Trophoblast cell (in vitro differentiated cells and primary cell): Measurements from ENCODE around the gene PRR22.

Experiments used
- DNase-seq, 2 donors: peaks; one replicate each; pipeline ENCODE4 v3.0.0-alpha.2; 2016
- H2AFZ ChIP-seq: 2 replicates; pipeline ENCODE4 v1.6.1; 2013; ENCODE audit warnings: low read length, moderate library complexity, mild to moderate bottlenecking; ENCODE audit not compliant: insufficient read depth, poor library complexity
- H2AK5ac ChIP-seq: 2 replicates; pipeline ENCODE4 v1.6.1; 2013; ENCODE audit warnings: mild to moderate bottlenecking, low read length
- H2BK120ac ChIP-seq: 2 replicates; pipeline ENCODE4 v1.6.1; 2013; ENCODE audit warnings: low read length, mild to moderate bottlenecking, moderate library complexity; ENCODE audit not compliant: insufficient read depth, poor library complexity
- H2BK12ac ChIP-seq: 2 replicates; pipeline ENCODE4 v1.6.1; 2013; ENCODE audit warnings: mild to moderate bottlenecking, low read length, moderate library complexity
- H2BK5ac ChIP-seq: 2 replicates; pipeline ENCODE4 v1.6.1; 2013; ENCODE audit warnings: low read length, low read depth, moderate library complexity, mild to moderate bottlenecking; ENCODE audit not compliant: poor library complexity
- H3K14ac ChIP-seq: 2 replicates; pipeline ENCODE4 v1.6.1; 2013; ENCODE audit warnings: mild to moderate bottlenecking, low read length
- H3K18ac ChIP-seq: 2 replicates; pipeline ENCODE4 v1.6.1; 2013; ENCODE audit warnings: mild to moderate bottlenecking, low read length
- H3K23ac ChIP-seq: 2 replicates; pipeline ENCODE4 v1.6.1; 2013; ENCODE audit warnings: low read length
- H3K27ac ChIP-seq: 2 replicates; pipeline ENCODE4 v1.5.1; 2013; ENCODE audit warnings: low read depth, mild to moderate bottlenecking, inconsistent platforms, low read length, moderate library complexity
- H3K27me3 ChIP-seq: 2 replicates; pipeline ENCODE4 v1.6.1; 2013; ENCODE audit warnings: inconsistent platforms, mild to moderate bottlenecking, low read length, moderate library complexity; ENCODE audit not compliant: insufficient read depth
- H3K36me3 ChIP-seq, 2 experiments: 1 replicate in 1 of 2; 2 replicates in 1 of 2; pipeline ENCODE4 v1.6.1; 2013; ENCODE audit warnings: low read length in 2 of 2, mild to moderate bottlenecking in 2 of 2, moderate library complexity in 1 of 2; ENCODE audit not compliant: insufficient read depth in 2 of 2, control insufficient read depth in 1 of 2
- H3K4ac ChIP-seq: 2 replicates; pipeline ENCODE4 v1.6.1; 2013; ENCODE audit warnings: low read depth, mild to moderate bottlenecking, low read length, moderate library complexity
- H3K4me1 ChIP-seq, 2 experiments: 1 replicate in 1 of 2; 2 replicates in 1 of 2; pipeline ENCODE4 v1.6.1; 2013; ENCODE audit warnings: low read length in 2 of 2, mild to moderate bottlenecking in 2 of 2, moderate library complexity in 1 of 2; ENCODE audit not compliant: insufficient read depth in 2 of 2, control insufficient read depth in 1 of 2
- H3K4me2 ChIP-seq: 2 replicates; pipeline ENCODE4 v1.6.1; 2013; ENCODE audit warnings: inconsistent platforms, mild to moderate bottlenecking, low read length, moderate library complexity
- H3K4me3 ChIP-seq: 2 replicates; pipeline ENCODE4 v1.5.1; 2013; ENCODE audit warnings: mild to moderate bottlenecking, low read depth, low read length, inconsistent platforms
- H3K79me1 ChIP-seq: one replicate; pipeline ENCODE4 v1.6.1; 2013; ENCODE audit warnings: low read length
- H3K79me2 ChIP-seq: 2 replicates; pipeline ENCODE4 v1.6.1; 2013; ENCODE audit warnings: low read length, mild to moderate bottlenecking; ENCODE audit not compliant: control insufficient read depth, insufficient read depth, poor library complexity
- H3K9ac ChIP-seq: 2 replicates; pipeline ENCODE4 v1.6.1; 2013; ENCODE audit warnings: mild to moderate bottlenecking, low read length
- H3K9me3 ChIP-seq: 2 replicates; pipeline ENCODE4 v1.6.1; 2013; ENCODE audit warnings: low read depth, mild to moderate bottlenecking, control low read depth, inconsistent platforms, low read length; ENCODE audit not compliant: insufficient read depth
- H4K12ac ChIP-seq: 2 replicates; pipeline ENCODE4 v1.6.1; 2013; ENCODE audit warnings: low read depth, mild to moderate bottlenecking, low read length, moderate library complexity
- H4K8ac ChIP-seq: 2 replicates; pipeline ENCODE4 v1.6.1; 2013; ENCODE audit warnings: low read depth, mild to moderate bottlenecking, low read length, moderate library complexity
- H4K91ac ChIP-seq: one replicate; pipeline ENCODE4 v1.6.1; 2013; ENCODE audit warnings: low read depth, mild to moderate bottlenecking, low read length, moderate library complexity
- WGBS: extraction: QIAGEN DNeasy Blood & Tissue Kit; methylation state at CpG from one replicate; pipeline ENCODE4 v1.1.7; 2013; ENCODE audit warnings: missing lambda C conversion rate; ENCODE audit not compliant: insufficient read length, insufficient coverage; ENCODE audit errors: extremely low coverage; 5-methylcytosine and 5-hydroxymethylcytosine counted together

Gene PRR22

DNA sequence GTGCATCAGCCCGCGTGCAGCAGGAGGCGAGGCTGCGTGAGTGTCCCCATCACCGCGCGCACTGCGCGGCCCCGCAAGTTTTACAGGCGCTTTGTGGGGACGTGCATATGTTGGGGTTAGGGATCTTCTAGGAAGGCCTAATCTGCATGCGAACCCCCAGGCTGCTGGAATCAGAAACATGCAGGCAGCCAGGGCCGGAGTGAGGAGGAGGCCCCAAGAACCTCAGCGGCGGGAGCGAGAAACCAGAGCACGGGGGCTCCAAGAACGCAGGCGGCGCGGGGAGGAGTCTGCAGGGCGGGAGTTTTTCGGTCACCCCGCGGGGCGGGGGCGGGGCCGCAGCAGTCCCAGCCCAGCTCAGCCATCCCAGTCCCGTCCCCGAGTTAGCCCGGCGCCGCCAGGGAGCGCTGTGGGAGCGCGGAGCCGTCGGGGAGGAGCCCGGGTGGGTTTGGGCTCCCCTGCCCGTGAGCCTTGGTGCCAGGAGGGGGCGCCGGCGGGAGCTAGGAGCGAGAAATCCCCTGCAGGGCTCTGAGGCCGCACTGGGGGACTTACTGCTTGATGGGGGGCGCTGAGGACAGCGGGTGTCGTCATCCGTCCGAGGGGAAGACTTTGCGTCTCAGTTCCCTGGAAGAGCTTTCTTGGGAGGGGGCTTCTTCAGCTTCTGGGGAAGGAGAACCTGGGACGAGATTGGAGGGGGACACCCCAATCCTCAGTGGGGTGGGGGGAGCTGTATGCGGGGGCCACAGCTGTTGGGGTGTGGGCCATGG is 19.4 kb upstream of the PRR22 start:
- Histone ChIP-seq H2BK120ac (no peak overlapping the region), H2AK5ac (no peak overlapping the region), H3K4me2 (peak overlapping the region; percentile 69), H3K9me3 (peaks cover 3% of the 10 kb centered on the region), H3K36me3 (no peaks in the 10 kb centered on the region), H3K4me1 (peaks cover 5 to 7% of the 10 kb centered on the region in 2 experiments), H3K27ac (no peak overlapping the region), H4K91ac (no peak overlapping the region), H3K79me1 (no peaks in the 10 kb centered on the region), H3K14ac (no peak overlapping the region), H4K8ac (peak overlapping the region; percentile 15), H3K4me3 (no peak overlapping the region), H2BK5ac (no peak overlapping the region), H3K9ac (peak overlapping the region; percentile 15), H3K18ac (no peak overlapping the region), H3K4ac (no peak overlapping the region), H2AFZ (peak overlapping the region; percentile 7), H3K23ac (no peak overlapping the region), H2BK12ac (no peak overlapping the region), H3K79me2 (no peaks in the 10 kb centered on the region), H4K12ac (no peak overlapping the region), H3K27me3 (peaks cover 5% of the 10 kb centered on the region)
- DNase-seq: peak; percentile 79 to 92
- WGBS: no CpG with 5 or more reads among the region's 54 CpGs

DNA sequence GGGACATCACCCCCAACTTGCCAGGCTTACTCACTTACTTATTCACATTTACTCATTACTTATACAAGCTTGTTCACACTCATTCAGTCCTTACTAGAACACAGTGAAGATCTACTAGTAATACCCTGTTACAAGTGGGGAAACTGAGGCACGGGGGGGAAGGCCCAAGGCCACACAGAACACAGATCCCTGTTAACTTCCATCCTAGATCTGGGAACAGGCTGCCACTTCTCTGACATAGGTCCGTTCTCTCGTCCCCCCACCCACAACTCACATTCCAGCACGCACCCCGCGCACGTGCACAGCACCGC is 18.9 kb upstream of the PRR22 start:
- Histone ChIP-seq H4K8ac (peak overlapping the region; percentile 15), H2AFZ (peak overlapping the region; percentile 7)

DNA sequence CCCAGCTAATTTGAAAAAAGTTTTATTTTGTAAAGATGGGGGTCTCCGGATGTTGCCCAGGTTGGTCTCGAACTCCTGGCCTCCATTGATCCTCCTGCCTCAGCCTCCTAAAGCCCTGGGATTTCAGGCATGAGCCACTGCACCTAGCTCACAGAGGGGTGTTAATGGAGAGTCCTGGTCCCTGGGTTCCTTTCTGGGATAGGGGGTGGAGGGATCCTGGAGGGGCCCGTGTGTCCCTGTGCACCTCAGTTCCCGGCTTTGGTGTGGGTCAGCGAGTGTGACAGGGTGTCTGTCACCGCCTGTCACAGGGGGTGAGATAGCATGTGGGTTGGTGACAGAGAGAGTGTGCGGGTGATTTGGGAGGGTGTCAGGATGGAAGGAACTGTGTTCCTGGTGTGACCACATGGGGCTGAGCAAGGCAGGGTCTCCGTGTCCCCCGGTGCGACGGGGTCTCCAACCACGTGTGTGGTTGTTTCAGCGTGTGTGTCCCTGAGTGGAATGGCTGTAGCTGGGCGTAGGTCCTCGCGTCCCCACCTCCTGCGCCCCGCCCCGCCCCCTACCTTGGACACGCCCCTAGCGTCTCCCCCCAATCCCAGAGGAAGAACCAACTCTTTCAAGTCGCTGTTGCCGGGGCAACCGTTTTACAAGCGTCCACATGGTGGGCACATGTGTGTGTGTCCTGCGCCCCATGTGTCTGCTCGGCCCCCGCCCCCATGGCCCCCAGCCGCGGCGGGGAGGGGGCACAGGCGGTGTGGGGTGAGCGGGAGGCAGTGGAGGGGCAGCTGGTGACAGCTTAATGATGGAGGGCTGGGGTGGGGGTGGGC is 17.5 kb upstream of the PRR22 start:
- H2BK12ac ChIP-seq: no peak overlapping the region
- H3K9ac ChIP-seq: no peak overlapping the region
- H4K91ac ChIP-seq: no peak overlapping the region
- peaks cover 5 to 7% of the 10 kb centered on the region in 2 experiments for H3K4me1 ChIP-seq
- H2BK120ac ChIP-seq: no peak overlapping the region
- peaks cover 5% of the 10 kb centered on the region for H3K27me3 ChIP-seq
- H3K36me3 ChIP-seq: no peaks in the 10 kb centered on the region
- no peak overlapping the region for H3K4ac ChIP-seq
- no peak overlapping the region for H3K4me2 ChIP-seq
- no peaks in the 10 kb centered on the region for H3K79me2 ChIP-seq
- H3K18ac ChIP-seq: no peak overlapping the region
- H3K4me3 ChIP-seq: no peak overlapping the region
- H3K79me1 ChIP-seq: no peaks in the 10 kb centered on the region
- no peak overlapping the region for H2AFZ ChIP-seq
- H2BK5ac ChIP-seq: no peak overlapping the region
- H2AK5ac ChIP-seq: no peak overlapping the region
- no peak overlapping the region for H3K14ac ChIP-seq
- H3K27ac ChIP-seq: no peak overlapping the region
- no peak for DNase-seq
- no peak overlapping the region for H4K8ac ChIP-seq
- WGBS: no CpG with 5 or more reads among the region's 33 CpGs
- no peak overlapping the region for H4K12ac ChIP-seq
- peaks cover 3% of the 10 kb centered on the region for H3K9me3 ChIP-seq
- H3K23ac ChIP-seq: no peak overlapping the region

More for the DNA sequence above, 18.9 kb upstream of the PRR22 start:
- no peak overlapping the region for H3K4ac ChIP-seq
- no peak overlapping the region for H3K9ac ChIP-seq
- no peak overlapping the region for H3K18ac ChIP-seq
- no peak overlapping the region for H2BK5ac ChIP-seq
- WGBS: no CpG with 5 or more reads among the region's 8 CpGs
- H3K4me2 ChIP-seq: peak overlapping the region; percentile 69
- H3K27me3 ChIP-seq: peaks cover 5% of the 10 kb centered on the region
- no peaks in the 10 kb centered on the region for H3K36me3 ChIP-seq
- no peak overlapping the region for H4K91ac ChIP-seq
- H3K4me1 ChIP-seq: peaks cover 5 to 7% of the 10 kb centered on the region in 2 experiments
- no peak overlapping the region for H4K12ac ChIP-seq
- peaks cover 3% of the 10 kb centered on the region for H3K9me3 ChIP-seq
- no peak overlapping the region for H2AK5ac ChIP-seq
- no peak overlapping the region for H3K14ac ChIP-seq
- H3K4me3 ChIP-seq: no peak overlapping the region
- no peak overlapping the region for H2BK120ac ChIP-seq
- no peaks in the 10 kb centered on the region for H3K79me1 ChIP-seq
- H3K23ac ChIP-seq: no peak overlapping the region
- no peak overlapping the region for H3K27ac ChIP-seq
- DNase-seq: no peak
- H2BK12ac ChIP-seq: no peak overlapping the region
- no peaks in the 10 kb centered on the region for H3K79me2 ChIP-seq

DNA sequence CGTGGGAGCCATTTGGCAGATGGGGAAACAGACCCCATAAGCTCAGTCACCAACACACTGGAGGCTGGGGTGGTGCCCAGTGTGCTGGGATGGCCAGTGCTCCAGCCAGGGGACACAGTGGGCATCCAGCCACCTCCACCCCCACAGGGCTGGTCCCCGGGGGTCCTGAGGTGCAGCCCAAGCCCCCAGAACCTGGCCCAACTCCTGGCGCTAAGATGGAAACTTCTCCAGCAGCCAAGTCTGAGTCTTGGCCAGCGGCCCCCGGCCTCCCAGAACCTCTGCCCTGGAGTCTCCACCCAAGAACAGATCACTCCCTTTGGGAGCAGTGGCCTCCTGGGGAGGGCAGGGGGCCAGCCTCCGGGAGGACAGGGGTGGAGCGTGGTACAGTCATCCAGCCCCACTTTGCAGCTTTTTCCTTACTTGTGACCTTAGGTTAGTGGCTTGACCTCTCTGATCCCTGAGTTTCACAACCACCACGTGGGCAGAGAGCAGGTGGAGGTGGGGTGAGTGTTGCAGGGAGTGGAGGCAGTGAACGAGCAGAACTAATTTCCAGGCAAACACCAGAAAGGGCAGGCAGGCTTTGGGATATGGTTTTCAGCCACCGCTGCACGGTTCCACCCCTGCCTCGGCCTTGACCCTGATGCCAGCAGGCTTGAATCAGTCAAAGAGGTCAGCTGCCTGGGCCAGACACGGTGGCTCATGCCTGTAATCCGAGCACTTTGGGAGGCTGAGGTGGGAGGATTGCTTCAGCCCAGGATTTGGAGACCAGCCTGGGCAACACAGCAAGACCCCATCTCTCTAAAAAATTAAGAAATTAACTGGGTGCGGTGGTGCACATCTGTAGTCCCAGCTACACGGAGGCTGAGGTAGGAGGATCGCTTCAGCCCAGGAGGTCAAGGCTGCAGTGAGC is 16.1 kb upstream of the PRR22 start:
- DNase-seq: no peak
- no peak overlapping the region for H3K4me2 ChIP-seq
- H2BK5ac ChIP-seq: no peak overlapping the region
- no peak overlapping the region for H4K12ac ChIP-seq
- no peaks in the 10 kb centered on the region for H3K79me1 ChIP-seq
- H2BK12ac ChIP-seq: no peak overlapping the region
- no peaks in the 10 kb centered on the region for H3K36me3 ChIP-seq
- no peak overlapping the region for H3K18ac ChIP-seq
- H3K14ac ChIP-seq: no peak overlapping the region
- H3K9me3 ChIP-seq: peaks cover 3% of the 10 kb centered on the region
- H4K8ac ChIP-seq: no peak overlapping the region
- H4K91ac ChIP-seq: no peak overlapping the region
- no peak overlapping the region for H3K27ac ChIP-seq
- H3K23ac ChIP-seq: no peak overlapping the region
- no peak overlapping the region for H3K9ac ChIP-seq
- no peak overlapping the region for H2AFZ ChIP-seq
- H3K4ac ChIP-seq: no peak overlapping the region
- H3K27me3 ChIP-seq: peaks cover 4% of the 10 kb centered on the region
- H3K4me1 ChIP-seq: peaks cover 5 to 6% of the 10 kb centered on the region in 2 experiments
- H3K4me3 ChIP-seq: no peak overlapping the region
- no peak overlapping the region for H2BK120ac ChIP-seq
- no peaks in the 10 kb centered on the region for H3K79me2 ChIP-seq
- H2AK5ac ChIP-seq: no peak overlapping the region
- WGBS: no CpG with 5 or more reads among the region's 17 CpGs
